H1 (cell line): Measurements from ENCODE around the gene FIGNL1. TPM values are rescaled to one million over a fixed set of nuclear protein-coding genes. Genes with fewer than 3 reads are reported as not detected.

Experiments used
- CTCF ChIA-PET: fragments of 300-600 bp; sonication (Branson Sonifier 250); formaldehyde crosslinking; loops from one replicate; lab custom pipeline; 2021; ENCODE audit not compliant: partially characterized antibody; lab: Charles Lee
- POLR2A ChIA-PET: fragments of 300-600 bp; sonication (Branson Sonifier 250); formaldehyde crosslinking; loops from one replicate; lab custom pipeline; 2021; ENCODE audit warnings: inconsistent platforms; ENCODE audit not compliant: partially characterized antibody; lab: Charles Lee
- DNase-seq, 2 experiments: peaks; one replicate each; pipeline versions ENCODE4 v3.0.0 to v3.0.0-alpha.2; 2010 to 2022; ENCODE audit warnings: low spot score in 2 of 2, low read depth in 1 of 2, mixed read lengths in 1 of 2
- FAIRE-seq: peaks from 2 replicates; lab custom pipeline; 2011; peaks lifted over from hg19 to GRCh38; lab: Jason Lieb, UNC
- H2AFZ ChIP-seq: 2 replicates; pipeline ENCODE4 v1.8.1; 2012; ENCODE audit warnings: low read length, inconsistent platforms
- H2AK5ac ChIP-seq: 2 replicates; pipeline ENCODE4 v1.6.1; 2013; ENCODE audit warnings: low read depth, low read length
- H2BK120ac ChIP-seq: replicated peaks from 2 replicates; pipeline ENCODE3; 2013; ENCODE audit warnings: low read depth, low read length, inconsistent platforms
- H2BK12ac ChIP-seq: 2 replicates; pipeline ENCODE4 v1.6.1; 2013; ENCODE audit warnings: low read depth, low read length
- H2BK15ac ChIP-seq: 2 replicates; pipeline ENCODE4 v1.6.1; 2013; ENCODE audit warnings: low read length
- H2BK20ac ChIP-seq: 2 replicates; pipeline ENCODE4 v1.6.1; 2013; ENCODE audit warnings: low read length
- H2BK5ac ChIP-seq: 2 replicates; pipeline ENCODE4 v1.6.1; 2013; ENCODE audit warnings: low read depth, low read length
- H3K14ac ChIP-seq: 2 replicates; pipeline ENCODE4 v1.6.1; 2013; ENCODE audit warnings: inconsistent platforms; ENCODE audit not compliant: insufficient read length
- H3K18ac ChIP-seq: 2 replicates; pipeline ENCODE4 v1.6.1; 2013; ENCODE audit warnings: low read length; ENCODE audit errors: extremely low read depth
- H3K23ac ChIP-seq: 2 replicates; pipeline ENCODE4 v1.6.1; 2013; ENCODE audit warnings: inconsistent platforms; ENCODE audit not compliant: insufficient read length
- H3K23me2 ChIP-seq: 2 replicates; pipeline ENCODE4 v1.6.1; 2013; ENCODE audit warnings: low read depth, low read length
- H3K27ac ChIP-seq: 2 replicates; pipeline ENCODE4 v1.6.1; 2011; ENCODE audit warnings: low read depth, low read length, inconsistent platforms
- H3K27me3 ChIP-seq, 4 experiments: replicated peaks in 1 of 4; 1 replicate in 1 of 4; 2 replicates in 3 of 4; pipeline versions ENCODE4 v1.6.1 to v1.8.1; 2011 to 2013; ENCODE audit warnings: low read length in 3 of 4, mild to moderate bottlenecking in 3 of 4, inconsistent platforms in 2 of 4, mixed read lengths in 2 of 4, moderate library complexity in 1 of 4; ENCODE audit not compliant: control insufficient read depth in 3 of 4, insufficient read depth in 3 of 4; ENCODE audit errors: extremely low read depth in 1 of 4
- H3K36me3 ChIP-seq, 4 experiments: 2 replicates each; pipeline versions ENCODE4 v1.6.1 to v1.8.1; 2011 to 2013; ENCODE audit warnings: mild to moderate bottlenecking in 4 of 4, low read length in 3 of 4, moderate library complexity in 2 of 4, control low read depth in 1 of 4, inconsistent platforms in 1 of 4; ENCODE audit not compliant: insufficient read depth in 4 of 4, control insufficient read depth in 2 of 4
- H3K4ac ChIP-seq: replicated peaks from 2 replicates; pipeline ENCODE3; 2013; ENCODE audit warnings: low read length, low read depth, mixed read lengths, inconsistent platforms; ENCODE audit not compliant: insufficient read length
- H3K4me1 ChIP-seq, 4 experiments: replicated peaks in 1 of 4; 1 replicate in 1 of 4; 2 replicates in 3 of 4; pipeline versions ENCODE4 v1.6.1 to v1.8.1; 2011 to 2013; ENCODE audit warnings: low read length in 3 of 4, inconsistent platforms in 2 of 4, mixed read lengths in 1 of 4; ENCODE audit not compliant: insufficient read depth in 4 of 4, control insufficient read depth in 3 of 4
- H3K4me2 ChIP-seq, 2 experiments: 2 replicates each; pipeline versions ENCODE4 v1.6.1 to v1.8.1; 2011 to 2013; ENCODE audit warnings: low read depth in 2 of 2, low read length in 2 of 2, control low read depth in 1 of 2, inconsistent platforms in 1 of 2, mild to moderate bottlenecking in 1 of 2; ENCODE audit not compliant: insufficient read depth in 1 of 2
- H3K4me3 ChIP-seq, 4 experiments: fragments of 200-600, 300-600 bp in 1 of 4; sonication (generic), shearing (Covaris generic), sonication (Bioruptor Twin) in 1 of 4; 2 replicates each; pipeline versions ENCODE4 v1.5.1 to v1.8.1; 2011 to 2016; ENCODE audit warnings: low read length in 4 of 4, low read depth in 3 of 4, control low read depth in 2 of 4, inconsistent platforms in 2 of 4, mild to moderate bottlenecking in 2 of 4, mixed read lengths in 1 of 4, moderate library complexity in 1 of 4; ENCODE audit not compliant: insufficient read depth in 2 of 4; ENCODE audit errors: extremely low read depth in 1 of 4
- H3K56ac ChIP-seq: replicated peaks from 2 replicates; pipeline ENCODE3; 2013; ENCODE audit warnings: low read depth, mild to moderate bottlenecking, mixed read lengths, low read length, inconsistent platforms; ENCODE audit not compliant: insufficient read length
- H3K79me1 ChIP-seq: 2 replicates; pipeline ENCODE4 v1.6.1; 2013; ENCODE audit warnings: low read depth, low read length, control low read depth
- H3K79me2 ChIP-seq, 2 experiments: 2 replicates each; pipeline versions ENCODE4 v1.6.1 to v1.8.1; 2012 to 2013; ENCODE audit warnings: low read length in 2 of 2, mild to moderate bottlenecking in 2 of 2, inconsistent platforms in 1 of 2; ENCODE audit not compliant: insufficient read depth in 2 of 2, control insufficient read depth in 1 of 2
- H3K9ac ChIP-seq, 4 experiments: replicated peaks in 1 of 4; 1 replicate in 1 of 4; 2 replicates in 3 of 4; pipeline versions ENCODE4 v1.6.1 to v1.8.1; 2011 to 2013; ENCODE audit warnings: low read depth in 3 of 4, low read length in 3 of 4, control low read depth in 2 of 4, mild to moderate bottlenecking in 2 of 4, moderate library complexity in 2 of 4, inconsistent platforms in 1 of 4; ENCODE audit errors: extremely low read depth in 1 of 4
- H3K9me3 ChIP-seq, 2 experiments: 2 replicates each; pipeline versions ENCODE4 v1.6.1 to v1.8.1; 2012 to 2013; ENCODE audit warnings: mild to moderate bottlenecking in 2 of 2, moderate library complexity in 2 of 2, control low read depth in 1 of 2, inconsistent platforms in 1 of 2, low read depth in 1 of 2, low read length in 1 of 2, mixed read lengths in 1 of 2; ENCODE audit not compliant: insufficient read depth in 2 of 2
- H4K20me1 ChIP-seq, 2 experiments: replicated peaks in 1 of 2; 2 replicates each; pipeline versions ENCODE3 to v1.8.1; 2011 to 2013; ENCODE audit warnings: inconsistent platforms in 2 of 2, low read length in 2 of 2, mild to moderate bottlenecking in 1 of 2; ENCODE audit not compliant: insufficient read depth in 2 of 2, control insufficient read depth in 1 of 2
- H4K5ac ChIP-seq: 2 replicates; pipeline ENCODE4 v1.6.1; 2013; ENCODE audit warnings: low read length, low read depth, mixed read lengths, inconsistent platforms; ENCODE audit not compliant: insufficient read length
- H4K8ac ChIP-seq: 2 replicates; pipeline ENCODE4 v1.8.0; 2013; ENCODE audit warnings: mild to moderate bottlenecking, moderate library complexity, low read length, inconsistent platforms; ENCODE audit not compliant: insufficient read depth; ENCODE audit errors: extremely low read depth
- H4K91ac ChIP-seq: replicated peaks from 2 replicates; pipeline ENCODE3; 2013; ENCODE audit warnings: low read length, mixed read lengths, inconsistent platforms; ENCODE audit not compliant: insufficient read length
- CREB1 ChIP-seq: IDR thresholded peaks from 2 replicates; pipeline ENCODE4 v1.6.1; 2012; ENCODE audit warnings: inconsistent platforms
- RAD21 ChIP-seq, 2 experiments: IDR thresholded peaks in 1 of 2; conservative IDR thresholded peaks in 1 of 2; 2 replicates each; pipeline ENCODE4 v1.6.1; 2011; ENCODE audit warnings: low read depth in 2 of 2, low read length in 2 of 2, improper control_type of control experiment in 1 of 2, inconsistent platforms in 1 of 2, mild to moderate bottlenecking in 1 of 2, moderate library complexity in 1 of 2
- RXRA ChIP-seq: IDR thresholded peaks from 2 replicates; pipeline ENCODE4 v1.6.1; 2011; ENCODE audit warnings: low read depth, mild to moderate bottlenecking, low read length, moderate library complexity; ENCODE audit not compliant: insufficient read depth
- SIN3A ChIP-seq, 2 experiments: IDR thresholded peaks in 1 of 2; conservative IDR thresholded peaks in 1 of 2; 2 replicates each; pipeline ENCODE4 v1.6.1; 2011 to 2012; ENCODE audit warnings: low read length in 2 of 2, improper control_type of control experiment in 1 of 2, low read depth in 1 of 2, mild to moderate bottlenecking in 1 of 2
- SIRT6 ChIP-seq: IDR thresholded peaks from one replicate; pipeline ENCODE4 v1.7.1; 2012; ENCODE audit warnings: low read length, inconsistent platforms
- SIX5 ChIP-seq: IDR thresholded peaks from 2 replicates; pipeline ENCODE4 v1.6.1; 2011; ENCODE audit warnings: mild to moderate bottlenecking, low read depth, low read length
- SUZ12 ChIP-seq: fragments of 200-600 bp; sonication (generic); IDR thresholded peaks from 2 replicates; pipeline ENCODE4 v1.6.1; 2012; ENCODE audit warnings: mild to moderate bottlenecking, inconsistent platforms, low read length, moderate library complexity, mixed read lengths
- TAF1 ChIP-seq: IDR thresholded peaks from 2 replicates; pipeline ENCODE4 v1.6.1; 2011; ENCODE audit warnings: mild to moderate bottlenecking, low read depth, low read length
- TAF7 ChIP-seq: optimal IDR thresholded peaks from 2 replicates; pipeline ENCODE3; 2011; ENCODE audit warnings: low read depth, mild to moderate bottlenecking, inconsistent platforms, low read length, moderate library complexity, borderline replicate concordance
- TBP ChIP-seq: IDR thresholded peaks from 2 replicates; pipeline ENCODE4 v1.6.1; 2011; ENCODE audit warnings: low read depth, low read length, improper control_type of control experiment
- ZNF274 ChIP-seq: IDR thresholded peaks from 2 replicates; pipeline ENCODE4 v1.7.0; 2012; ENCODE audit warnings: low read length, borderline replicate concordance; ENCODE audit errors: extremely low read depth
- WGBS, 2 experiments: shearing (Covaris generic) in 1 of 2; methylation state at CpG; one replicate each; pipeline versions ENCODE4 v1.1.6 to v1.1.7; 2013 to 2015; ENCODE audit warnings: low lambda C conversion rate in 2 of 2, mixed read lengths in 2 of 2, inconsistent platforms in 1 of 2, low coverage in 1 of 2, missing lambda C conversion rate in 1 of 2; ENCODE audit not compliant: insufficient replicate concordance in 2 of 2, insufficient coverage in 1 of 2, insufficient read length in 1 of 2; ENCODE audit errors: extremely low coverage in 1 of 2, missing lambda C conversion rate in 1 of 2; 5-methylcytosine and 5-hydroxymethylcytosine counted together
- polyA plus RNA-seq, 7 experiments: library from polyadenylated mRNA; depleted of rRNA in 3 of 7; stranded (reverse) in 5 of 7; unstranded in 2 of 7; fragments of >200 nt in 5 of 7; fragments of 200-250 nt in 2 of 7; gene quantifications; 1 replicate in 5 of 7; 2 replicates in 1 of 7; 4 replicates in 1 of 7; pipeline versions ENCODE4 v1.2.1 to v1.2.3, GENCODE V29; 2011 to 2013; ENCODE audit warnings: missing spikeins in 2 of 7, mixed read lengths in 2 of 7
- total RNA-seq: library from RNA; stranded (reverse); fragmentation: NEBNext Ultra II Directional; extraction: Animal tissue kit (Norgen Biotek cat#: 25700); gene quantifications from 2 replicates; pipeline ENCODE4 v1.2.1, GENCODE V29; 2021
- TF ChIP-seq, protein P1 (sequence below), 3 experiments: IDR thresholded peaks; 1 replicate in 2 of 3; 2 replicates in 1 of 3; pipeline versions ENCODE4 v1.5.1 to v1.6.1; 2011; ENCODE audit warnings: low read length in 3 of 3, mild to moderate bottlenecking in 3 of 3, inconsistent platforms in 2 of 3, low read depth in 1 of 3, moderate library complexity in 1 of 3; ENCODE audit not compliant: insufficient read depth in 1 of 3; ENCODE audit errors: control extremely low read depth in 1 of 3

The FIGNL1 gene
- total and polyA plus RNA-seq, 2 of the 8 experiments (the other 6 are each of a cell fraction or from before 2014, with no cell fraction given), result 6.5 to 9.9 TPM

GRCh38 chr7:50411332-50411731 lies 38.8 kb downstream of the FIGNL1 start:
- H2AK5ac ChIP-seq, result no peak overlapping the region
- H3K36me3 ChIP-seq, result no peaks in the 10 kb centered on the region
- DNase-seq (no peak), FAIRE-seq (no peak)
- H3K4me1 ChIP-seq, result no peaks in the 10 kb centered on the region; a peak in 1 of 7 replicates
- WGBS, 2 experiments, result 91% methylated on average over 6 of the region's 6 CpGs; no CpG with 5 or more reads in 1 of the 2 experiments
- H3K56ac ChIP-seq, result no peak overlapping the region
- H4K91ac ChIP-seq, result no peak overlapping the region
- no peak overlapping the region for H2AFZ ChIP-seq
- H3K9me3 ChIP-seq, result no peaks in the 10 kb centered on the region
- H3K23ac ChIP-seq, result no peak overlapping the region
- no peak overlapping the region for H3K4me2 ChIP-seq
- no peaks in the 10 kb centered on the region for H4K20me1 ChIP-seq
- no peak overlapping the region for H3K9ac ChIP-seq
- no peak overlapping the region for H2BK12ac ChIP-seq
- no peak overlapping the region for H3K14ac ChIP-seq
- POLR2A ChIA-PET, result no interaction called here
- H3K4me3 ChIP-seq, result no peak overlapping the region
- H2BK20ac ChIP-seq, result no peak overlapping the region
- no peak overlapping the region for H3K4ac ChIP-seq
- H3K79me1 ChIP-seq, result no peaks in the 10 kb centered on the region; the same call in 1 of the 2 replicates
- no peak overlapping the region for H2BK15ac ChIP-seq
- H2BK120ac ChIP-seq, result no peak overlapping the region
- no peak overlapping the region; the same call in 1 of the 2 replicates for H4K8ac ChIP-seq
- CTCF ChIA-PET, result interaction anchor here (0.9 kb wide), 2 partner anchors 10 to 102 kb away, joined by 3 to 4 read pairs; no protein-coding TSS in a partner anchor
- no peaks in the 10 kb centered on the region for H3K79me2 ChIP-seq
- H3K27ac ChIP-seq, result no peak overlapping the region
- no peak overlapping the region for H3K18ac ChIP-seq
- no peaks in the 10 kb centered on the region; a peak in 1 of 7 replicates for H3K27me3 ChIP-seq
- no peak overlapping the region for H4K5ac ChIP-seq
- no peaks in the 10 kb centered on the region for H3K23me2 ChIP-seq
- no peak overlapping the region for H2BK5ac ChIP-seq
- TF ChIP-seq TBP (no peak), TAF1 (no peak), TAF7 (no peak), ZNF274 (no peak), CREB1 (no peak), SIX5 (no peak), SIRT6 (no peak), SUZ12 (no peak), RXRA (no peak), RAD21 (IDR thresholded peaks at IDR 0.05 in 1 of 2, conservative IDR thresholded peaks at IDR 0.05 in 1 of 2; ENCODE audit: low read depth in 2 of 2, low read length in 2 of 2) (no peak), SIN3A (conservative IDR thresholded peaks at IDR 0.05 in 1 of 2, IDR thresholded peaks at IDR 0.05 in 1 of 2; ENCODE audit: low read depth in 1 of 2, low read length in 2 of 2) (no peak)
- TF ChIP-seq, protein P1, sequence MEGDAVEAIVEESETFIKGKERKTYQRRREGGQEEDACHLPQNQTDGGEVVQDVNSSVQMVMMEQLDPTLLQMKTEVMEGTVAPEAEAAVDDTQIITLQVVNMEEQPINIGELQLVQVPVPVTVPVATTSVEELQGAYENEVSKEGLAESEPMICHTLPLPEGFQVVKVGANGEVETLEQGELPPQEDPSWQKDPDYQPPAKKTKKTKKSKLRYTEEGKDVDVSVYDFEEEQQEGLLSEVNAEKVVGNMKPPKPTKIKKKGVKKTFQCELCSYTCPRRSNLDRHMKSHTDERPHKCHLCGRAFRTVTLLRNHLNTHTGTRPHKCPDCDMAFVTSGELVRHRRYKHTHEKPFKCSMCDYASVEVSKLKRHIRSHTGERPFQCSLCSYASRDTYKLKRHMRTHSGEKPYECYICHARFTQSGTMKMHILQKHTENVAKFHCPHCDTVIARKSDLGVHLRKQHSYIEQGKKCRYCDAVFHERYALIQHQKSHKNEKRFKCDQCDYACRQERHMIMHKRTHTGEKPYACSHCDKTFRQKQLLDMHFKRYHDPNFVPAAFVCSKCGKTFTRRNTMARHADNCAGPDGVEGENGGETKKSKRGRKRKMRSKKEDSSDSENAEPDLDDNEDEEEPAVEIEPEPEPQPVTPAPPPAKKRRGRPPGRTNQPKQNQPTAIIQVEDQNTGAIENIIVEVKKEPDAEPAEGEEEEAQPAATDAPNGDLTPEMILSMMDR (IDR thresholded peaks at IDR 0.05; ENCODE audit: control extremely low read depth in 1 of 3, insufficient read depth in 1 of 3, low read depth in 1 of 3, low read length in 3 of 3), result no peak
